Caco-2 (cell line): ENCODE results near the gene DEDD2. TPM values are rescaled to one million over a fixed set of nuclear protein-coding genes. Genes with fewer than 3 reads are reported as not detected.

ENCODE experiments used
- BruUV-seq: library from RNA; stranded (reverse); fragments of 400-500 nt; replicated peaks from 2 replicates; lab custom pipeline; 2021; lab: Mats Ljungman, UMichigan
- CTCF ChIA-PET: fragments of 300-600 bp; sonication (Branson Sonifier 250); formaldehyde crosslinking; loops from one replicate; lab custom pipeline; 2022; ENCODE audit warnings: antibody characterized with exemption; lab: Charles Lee
- POLR2A ChIA-PET: fragments of 300-600 bp; sonication (Branson Sonifier 250); formaldehyde crosslinking; loops from one replicate; lab custom pipeline; 2022; ENCODE audit warnings: antibody characterized with exemption; lab: Charles Lee
- DNase-seq, 2 experiments: peaks; one replicate each; pipeline versions ENCODE4 v3.0.0 to v3.0.0-alpha.2; 2020 to 2022
- H3K27me3 ChIP-seq: replicated peaks from 2 replicates; pipeline ENCODE4 v1.6.0; 2011; ENCODE audit warnings: low read length; ENCODE audit not compliant: control insufficient read depth, insufficient read depth
- H3K36me3 ChIP-seq: 2 replicates; pipeline ENCODE4 v1.5.1; 2011; ENCODE audit warnings: low read length; ENCODE audit not compliant: control insufficient read depth, insufficient read depth
- H3K4me1 ChIP-seq: fragments of 250-450 bp; sonication (Bioruptor Pico); 2 replicates; pipeline ENCODE4 v1.5.1; 2020; ENCODE audit warnings: mild to moderate bottlenecking
- H3K4me3 ChIP-seq: 2 replicates; pipeline ENCODE4 v1.5.1; 2011; ENCODE audit warnings: low read depth, mild to moderate bottlenecking, control low read depth, low read length
- H3K9me3 ChIP-seq: fragments of 250-450 bp; sonication (Bioruptor Pico); 2 replicates; pipeline ENCODE4 v1.5.1; 2020; ENCODE audit warnings: mild to moderate bottlenecking, moderate library complexity
- H3K27ac Mint-ChIP-seq: one replicate; pipeline ENCODE4 v1.8.0; 2022; ENCODE audit warnings: mixed read lengths; ENCODE audit not compliant: unreplicated experiment
- H3K27me3 Mint-ChIP-seq: one replicate; pipeline ENCODE4 v1.8.0; 2022; ENCODE audit warnings: mixed read lengths; ENCODE audit not compliant: insufficient read depth, unreplicated experiment
- H3K36me3 Mint-ChIP-seq: one replicate; pipeline ENCODE4 v1.8.0; 2022; ENCODE audit warnings: mild to moderate bottlenecking, mixed read lengths; ENCODE audit not compliant: insufficient read depth, unreplicated experiment
- H3K4me1 Mint-ChIP-seq: one replicate; pipeline ENCODE4 v1.8.0; 2022; ENCODE audit warnings: low read depth, mixed read lengths; ENCODE audit not compliant: unreplicated experiment
- H3K4me3 Mint-ChIP-seq: one replicate; pipeline ENCODE4 v1.8.0; 2022; ENCODE audit warnings: mild to moderate bottlenecking, moderate library complexity, mixed read lengths; ENCODE audit not compliant: unreplicated experiment
- H3K9me3 Mint-ChIP-seq: one replicate; pipeline ENCODE4 v1.8.0; 2022; ENCODE audit warnings: mixed read lengths; ENCODE audit not compliant: unreplicated experiment
- intact Hi-C: fragments of 100-400 bp; cut with micrococcal nuclease; formaldehyde crosslinking; loops from one replicate; pipeline ENCODE4 v1.10.0; 2022; ENCODE audit not compliant: unreplicated experiment
- total RNA-seq: library from RNA; stranded (reverse); gene quantifications from 2 replicates; pipeline ENCODE4 v1.2.3, GENCODE V29; 2022
- TF ChIP-seq, protein P1 (sequence below), 2 experiments: fragments of 200-600 bp in 1 of 2; IDR thresholded peaks; 1 replicate in 1 of 2; 2 replicates in 1 of 2; pipeline versions ENCODE4 v1.5.1 to v1.8.0; 2011 to 2022; ENCODE audit warnings: antibody characterized with exemption in 1 of 2, control low read depth in 1 of 2, inconsistent platforms in 1 of 2, low read depth in 1 of 2, low read length in 1 of 2, mild to moderate bottlenecking in 1 of 2, moderate library complexity in 1 of 2; ENCODE audit not compliant: insufficient read depth in 1 of 2, severe bottlenecking in 1 of 2, unreplicated experiment in 1 of 2

DEDD2 gene
- total RNA-seq, 1 experiment from 2014 or later, result 31.2 TPM

DNA sequence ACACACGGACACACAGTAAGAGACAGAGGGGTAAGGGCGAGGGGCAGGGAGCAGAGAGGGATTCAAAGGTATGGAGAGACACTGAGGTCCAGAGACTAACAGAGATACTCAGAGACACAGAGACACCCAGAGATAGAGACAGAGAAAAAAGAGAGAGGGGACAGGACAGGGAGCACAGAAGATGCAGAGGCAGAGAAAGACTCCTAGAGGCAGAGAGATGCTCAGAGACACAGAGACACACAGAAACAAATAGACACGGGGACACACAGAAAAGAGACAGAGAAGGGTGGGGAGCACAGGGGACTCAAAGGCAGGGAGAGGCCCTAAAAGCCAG is 39.8 kb downstream of the DEDD2 start:
- no peaks in the 10 kb centered on the region for H3K36me3 Mint-ChIP-seq
- no peaks in the 10 kb centered on the region for H3K36me3 ChIP-seq
- no peaks in the 10 kb centered on the region for H3K9me3 ChIP-seq
- intact Hi-C loops, result loop anchor here (5.0 kb wide), 1 partner anchor 35 kb away; no protein-coding TSS in a partner anchor
- H3K4me3 Mint-ChIP-seq, result no peak overlapping the region
- no peaks in the 10 kb centered on the region for H3K9me3 Mint-ChIP-seq
- CTCF ChIA-PET, result interaction anchor here (0.6 to 1.3 kb wide), 2 partner anchors 9 to 102 kb away, joined by 4 to 5 read pairs; no protein-coding TSS in a partner anchor
- H3K4me3 ChIP-seq, result no peak overlapping the region
- no peak for DNase-seq
- peaks cover 8% of the 10 kb centered on the region for H3K27me3 ChIP-seq
- peaks cover 24% of the 10 kb centered on the region for H3K27me3 Mint-ChIP-seq
- H3K4me1 Mint-ChIP-seq, result peaks cover 8% of the 10 kb centered on the region
- TF ChIP-seq, protein P1, sequence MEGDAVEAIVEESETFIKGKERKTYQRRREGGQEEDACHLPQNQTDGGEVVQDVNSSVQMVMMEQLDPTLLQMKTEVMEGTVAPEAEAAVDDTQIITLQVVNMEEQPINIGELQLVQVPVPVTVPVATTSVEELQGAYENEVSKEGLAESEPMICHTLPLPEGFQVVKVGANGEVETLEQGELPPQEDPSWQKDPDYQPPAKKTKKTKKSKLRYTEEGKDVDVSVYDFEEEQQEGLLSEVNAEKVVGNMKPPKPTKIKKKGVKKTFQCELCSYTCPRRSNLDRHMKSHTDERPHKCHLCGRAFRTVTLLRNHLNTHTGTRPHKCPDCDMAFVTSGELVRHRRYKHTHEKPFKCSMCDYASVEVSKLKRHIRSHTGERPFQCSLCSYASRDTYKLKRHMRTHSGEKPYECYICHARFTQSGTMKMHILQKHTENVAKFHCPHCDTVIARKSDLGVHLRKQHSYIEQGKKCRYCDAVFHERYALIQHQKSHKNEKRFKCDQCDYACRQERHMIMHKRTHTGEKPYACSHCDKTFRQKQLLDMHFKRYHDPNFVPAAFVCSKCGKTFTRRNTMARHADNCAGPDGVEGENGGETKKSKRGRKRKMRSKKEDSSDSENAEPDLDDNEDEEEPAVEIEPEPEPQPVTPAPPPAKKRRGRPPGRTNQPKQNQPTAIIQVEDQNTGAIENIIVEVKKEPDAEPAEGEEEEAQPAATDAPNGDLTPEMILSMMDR (IDR thresholded peaks at IDR 0.05; ENCODE audit: insufficient read depth in 1 of 2, low read depth in 1 of 2, low read length in 1 of 2, severe bottlenecking in 1 of 2, unreplicated experiment in 1 of 2), result no peak
- H3K4me1 ChIP-seq, result peaks cover 8% of the 10 kb centered on the region; the same call in 1 of the 2 replicates
- POLR2A ChIA-PET, result no interaction called here
- no TSS peak for BruUV-seq
- no peak overlapping the region for H3K27ac Mint-ChIP-seq

GRCh38 chr19:42176990-42177685 is 40.3 kb downstream of the DEDD2 start:
- no peaks in the 10 kb centered on the region for H3K9me3 Mint-ChIP-seq
- Histone ChIP-seq H3K36me3 (no peaks in the 10 kb centered on the region), H3K4me3 (peak overlapping the region; percentile 19), H3K27me3 (peaks cover 8% of the 10 kb centered on the region), H3K4me1 (peaks cover 8% of the 10 kb centered on the region; the same call in 1 of the 2 replicates), H3K9me3 (no peaks in the 10 kb centered on the region)
- no TSS peak for BruUV-seq
- ChIA-PET CTCF (interaction anchor here (0.6 to 1.3 kb wide), 6 partner anchors 9 to 178 kb away, joined by 3 to 5 read pairs (median 4); partner anchors contain the start of gene GRIK5), POLR2A (no interaction called here)
- H3K36me3 Mint-ChIP-seq, result no peaks in the 10 kb centered on the region
- DNase-seq, result peak; percentile 74 to 89
- TF ChIP-seq, protein P1 (IDR thresholded peaks at IDR 0.05; ENCODE audit: insufficient read depth in 1 of 2, low read depth in 1 of 2, low read length in 1 of 2, severe bottlenecking in 1 of 2, unreplicated experiment in 1 of 2), result peak; percentile 41 to 52
- H3K27ac Mint-ChIP-seq, result no peak overlapping the region
- intact Hi-C loops, result loop anchor here (5.0 kb wide), 1 partner anchor 35 kb away; no protein-coding TSS in a partner anchor
- H3K4me3 Mint-ChIP-seq, result no peak overlapping the region
- peaks cover 8% of the 10 kb centered on the region for H3K4me1 Mint-ChIP-seq
- peaks cover 19% of the 10 kb centered on the region for H3K27me3 Mint-ChIP-seq

GRCh38 chr19:42176649-42176989 is 40.9 kb downstream of the DEDD2 start:
- H3K9me3 ChIP-seq, result no peaks in the 10 kb centered on the region
- DNase-seq, result no peak
- H3K4me1 Mint-ChIP-seq, result peaks cover 8% of the 10 kb centered on the region
- peaks cover 8% of the 10 kb centered on the region for H3K27me3 ChIP-seq
- ChIA-PET CTCF (interaction anchor here (0.6 to 1.3 kb wide), 5 partner anchors 36 to 179 kb away, joined by 3 to 5 read pairs (median 4); partner anchors contain the start of gene GRIK5), POLR2A (no interaction called here)
- TF ChIP-seq, protein P1 (IDR thresholded peaks at IDR 0.05; ENCODE audit: insufficient read depth in 1 of 2, low read depth in 1 of 2, low read length in 1 of 2, severe bottlenecking in 1 of 2, unreplicated experiment in 1 of 2), result no peak
- no peak overlapping the region for H3K27ac Mint-ChIP-seq
- peaks cover 18% of the 10 kb centered on the region for H3K27me3 Mint-ChIP-seq
- BruUV-seq, result no TSS peak
- H3K4me3 Mint-ChIP-seq, result peak overlapping the region; percentile 46
- H3K9me3 Mint-ChIP-seq, result no peaks in the 10 kb centered on the region
- H3K4me1 ChIP-seq, result peaks cover 8% of the 10 kb centered on the region; the same call in 1 of the 2 replicates
- no peaks in the 10 kb centered on the region for H3K36me3 ChIP-seq
- peak overlapping the region; percentile 19 for H3K4me3 ChIP-seq
- no peaks in the 10 kb centered on the region for H3K36me3 Mint-ChIP-seq
- intact Hi-C loops, result loop anchor here (5.0 kb wide), 1 partner anchor 34 kb away; no protein-coding TSS in a partner anchor
